Breast epithelium (tissue), 3 donors: ENCODE data around the gene SDK1.

Experiments
- CTCF ChIP-seq, 3 donors: fragments of 450-650 bp; IDR thresholded peaks; one replicate each; pipeline ENCODE4 v1.5.1; 2016 to 2017; ENCODE audit warnings: antibody characterized with exemption in 3 of 3, mild to moderate bottlenecking in 3 of 3, moderate library complexity in 3 of 3
- POLR2A ChIP-seq: fragments of 450-650 bp; IDR thresholded peaks from one replicate; pipeline ENCODE4 v1.6.1; 2016; ENCODE audit warnings: antibody characterized with exemption, mild to moderate bottlenecking, moderate library complexity

DNA sequence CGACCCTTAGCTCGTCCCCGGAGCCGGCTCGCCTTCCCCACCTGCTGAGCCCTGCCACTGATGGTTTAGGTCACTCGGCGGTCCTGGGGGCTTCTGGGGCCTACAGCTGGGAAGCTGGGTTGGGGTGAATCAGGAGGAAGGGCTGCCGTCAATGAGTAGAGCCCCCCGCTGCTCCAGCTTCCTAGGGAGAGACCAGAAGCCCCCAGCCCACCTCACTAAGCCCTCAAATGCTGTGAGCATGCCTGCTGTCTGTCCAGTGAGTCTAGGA is 885.4 kb downstream of the SDK1 start:
- TF ChIP-seq CTCF (IDR thresholded peaks at IDR 0.05) (no peak), POLR2A (no peak)
